B cell (primary cell): ENCODE measurements around the gene ATF1. TPM values are rescaled to one million over a fixed set of nuclear protein-coding genes. Genes with fewer than 3 reads are reported as not detected.
"Not testable (repeated sequence)": the region's sequence is repeated elsewhere in the genome, so short reads cannot be mapped to it uniquely, and the experiment has no call there.

Experiments used
- ATAC-seq: fragments of 200-7000 bp; cut with Tn5 transposase; one replicate; pipeline ENCODE4 v1.10.0; 2021; ENCODE audit warnings: low read depth, mild to moderate bottlenecking, moderate number of reproducible peaks, moderate library complexity
- CTCF ChIA-PET: fragments of 350-600 bp; sonication (Branson Sonifier 250); formaldehyde crosslinking; loops from one replicate; lab custom pipeline; 2021; ENCODE audit warnings: antibody characterized with exemption, inconsistent platforms; lab: Charles Lee
- POLR2A ChIA-PET: fragments of 350-600 bp; sonication (Branson Sonifier 250); formaldehyde crosslinking; loops from one replicate; lab custom pipeline; 2021; ENCODE audit warnings: antibody characterized with exemption; lab: Charles Lee
- DNase-seq: peaks from one replicate; pipeline ENCODE4 v3.0.0; 2013
- H2AFZ ChIP-seq: 2 replicates; pipeline ENCODE4 v1.6.1; 2012; ENCODE audit warnings: mild to moderate bottlenecking, low read depth, low read length; ENCODE audit not compliant: insufficient read depth, poor library complexity, severe bottlenecking
- H3K27ac ChIP-seq, 2 donors: 1 replicate in 1 of 2; 2 replicates in 1 of 2; pipeline ENCODE4 v1.5.1; 2012 to 2013; ENCODE audit warnings: low read length in 2 of 2, mild to moderate bottlenecking in 2 of 2, moderate library complexity in 1 of 2
- H3K27me3 ChIP-seq, 4 experiments: fragments of 200-600 bp in 1 of 4; sonication (generic) in 1 of 4; replicated peaks in 1 of 4; 1 replicate in 2 of 4; 2 replicates in 2 of 4; pipeline versions ENCODE4 v1.6.1 to v1.7.0; 2013 to 2016; ENCODE audit warnings: low read length in 3 of 4, mild to moderate bottlenecking in 2 of 4, mixed read lengths in 1 of 4, moderate library complexity in 1 of 4; ENCODE audit not compliant: insufficient read depth in 4 of 4, control insufficient read depth in 3 of 4; ENCODE audit errors: control extremely low read depth in 1 of 4
- H3K36me3 ChIP-seq, 2 experiments: replicated peaks in 1 of 2; 1 replicate in 1 of 2; 2 replicates in 1 of 2; pipeline versions ENCODE4 v1.6.1 to v1.7.1; 2013; ENCODE audit warnings: low read length in 1 of 2; ENCODE audit not compliant: insufficient read depth in 2 of 2, control insufficient read depth in 1 of 2; ENCODE audit errors: control extremely low read depth in 1 of 2, extremely low read depth in 1 of 2
- H3K4me1 ChIP-seq, 2 donors: fragments of 200-600 bp in 1 of 2; sonication (generic) in 1 of 2; 1 replicate in 1 of 2; 2 replicates in 1 of 2; pipeline versions ENCODE4 v1.5.1 to v1.6.1; 2013 to 2017; ENCODE audit warnings: low read length in 2 of 2; ENCODE audit not compliant: control insufficient read depth in 2 of 2, insufficient read depth in 2 of 2
- H3K4me2 ChIP-seq: replicated peaks from 2 replicates; pipeline ENCODE3; 2012; ENCODE audit warnings: mild to moderate bottlenecking, low read depth, low read length; ENCODE audit not compliant: poor library complexity, severe bottlenecking
- H3K4me3 ChIP-seq, 5 experiments: fragments of 200-600 bp in 1 of 5; sonication (generic) in 1 of 5; 1 replicate in 3 of 5; 2 replicates in 2 of 5; pipeline versions ENCODE4 v1.5.1 to v1.7.0; 2011 to 2016; ENCODE audit warnings: low read length in 4 of 5, mild to moderate bottlenecking in 4 of 5, low read depth in 2 of 5, control low read depth in 1 of 5, moderate library complexity in 1 of 5; ENCODE audit not compliant: insufficient read depth in 1 of 5; ENCODE audit errors: control extremely low read depth in 1 of 5, extremely low read depth in 1 of 5
- H3K79me2 ChIP-seq: fragments of 200-600 bp; sonication (generic); one replicate; pipeline ENCODE4 v1.6.0; 2016; ENCODE audit warnings: low read length; ENCODE audit not compliant: control insufficient read depth, insufficient read depth
- H3K9ac ChIP-seq: fragments of 200-600 bp; sonication (generic); 2 replicates; pipeline ENCODE4 v1.6.1; 2017; ENCODE audit warnings: mild to moderate bottlenecking, low read length, moderate library complexity
- H3K9me3 ChIP-seq, 3 donors: one replicate each; pipeline versions ENCODE4 v1.6.1 to v1.7.1; 2013; ENCODE audit warnings: low read length in 2 of 3; ENCODE audit not compliant: control insufficient read depth in 2 of 3, insufficient read depth in 1 of 3; ENCODE audit errors: control extremely low read depth in 1 of 3
- H4K20me1 ChIP-seq: 2 replicates; pipeline ENCODE4 v1.6.0; 2012; ENCODE audit warnings: mild to moderate bottlenecking, low read length; ENCODE audit not compliant: insufficient read depth, control insufficient read depth, poor library complexity, severe bottlenecking
- H3K27ac Mint-ChIP-seq: one replicate; pipeline ENCODE4 v1.8.0; 2021; ENCODE audit warnings: mixed read lengths
- H3K27me3 Mint-ChIP-seq: one replicate; pipeline ENCODE4 v1.8.0; 2021; ENCODE audit warnings: mixed read lengths
- H3K4me1 Mint-ChIP-seq: one replicate; pipeline ENCODE4 v1.8.0; 2021; ENCODE audit warnings: mixed read lengths
- H3K4me3 Mint-ChIP-seq: one replicate; pipeline ENCODE4 v1.8.0; 2021; ENCODE audit warnings: mixed read lengths
- H3K9me3 Mint-ChIP-seq: one replicate; pipeline ENCODE4 v1.8.0; 2022; ENCODE audit warnings: mixed read lengths; ENCODE audit not compliant: insufficient read depth
- CTCF ChIP-seq: fragments of 200-600 bp; IDR thresholded peaks from one replicate; pipeline ENCODE4 v1.8.0; 2022; ENCODE audit warnings: antibody characterized with exemption, mild to moderate bottlenecking
- EZH2 ChIP-seq: IDR thresholded peaks from 2 replicates; pipeline ENCODE4 v1.6.1; 2012; ENCODE audit warnings: borderline replicate concordance, low read depth, mild to moderate bottlenecking, moderate library complexity, low read length; ENCODE audit not compliant: insufficient read depth, poor library complexity, severe bottlenecking
- WGBS: methylation state at CpG from one replicate; pipeline ENCODE4 v1.1.5; 2013; ENCODE audit warnings: missing lambda C conversion rate; ENCODE audit not compliant: insufficient coverage; 5-methylcytosine and 5-hydroxymethylcytosine counted together
- intact Hi-C: fragments of 100-400 bp; cut with micrococcal nuclease; formaldehyde crosslinking; loops from one replicate; pipeline ENCODE4 v1.10.0; 2022
- polyA plus RNA-seq: library from polyadenylated mRNA; depleted of rRNA; stranded (reverse); fragments of >200 nt; gene quantifications from 2 replicates; pipeline ENCODE4 v1.2.3, GENCODE V29; 2012
- total RNA-seq, 2 donors: library from RNA; stranded (reverse); fragments of 120-200 nt in 1 of 2; gene quantifications; 1 replicate in 1 of 2; 2 replicates in 1 of 2; pipeline versions ENCODE4 v1.2.3 to v1.2.4, GENCODE V29; 2013 to 2022

The ATF1 gene
- total and polyA plus RNA-seq, 2 donors (not counting 1 experiment from before 2014, with no cell fraction given): 17.2 to 39.5 TPM

GRCh38 chr12:50845021-50845647, 81.2 kb downstream of the ATF1 start:
- Histone ChIP-seq H3K27ac (no peak overlapping the region), H4K20me1 (no peaks in the 10 kb centered on the region), H3K36me3 (no peaks in the 10 kb centered on the region), H3K4me2 (no peak overlapping the region), H3K9ac (no peak overlapping the region), H3K27me3 (peaks cover 0 to 4% (median 0%) of the 10 kb centered on the region in 4 experiments), H3K4me3 (no peak overlapping the region), H3K9me3 (peaks cover 0 to 9% (median 1%) of the 10 kb centered on the region in 3 donors), H3K4me1 (peaks cover 0 to 3% of the 10 kb centered on the region in 2 donors), H3K79me2 (no peaks in the 10 kb centered on the region), H2AFZ (no peak overlapping the region)
- Mint-ChIP-seq H3K4me3 (no peak overlapping the region), H3K4me1 (no peaks in the 10 kb centered on the region), H3K9me3 (peaks cover 5% of the 10 kb centered on the region), H3K27ac (no peak overlapping the region), H3K27me3 (peaks cover 7% of the 10 kb centered on the region)
- intact Hi-C loops: no loop called here
- TF ChIP-seq CTCF (no peak), EZH2 (no peak)
- DNase-seq (no peak), ATAC-seq (no peak)
- ChIA-PET CTCF (interaction anchor here (0.9 to 1.1 kb wide), 2 partner anchors 20 to 140 kb away, joined by 4 read pairs; no protein-coding TSS in a partner anchor), POLR2A (no interaction called here)

GRCh38 chr12:50848963-50849362, 85.1 kb downstream of the ATF1 start:
- peaks cover 7% of the 10 kb centered on the region for H3K27me3 Mint-ChIP-seq
- CTCF ChIA-PET: interaction anchor here (1.1 kb wide), 1 partner anchor 22 kb away, joined by 4 read pairs; no protein-coding TSS in a partner anchor
- Histone ChIP-seq H3K4me1 (no peaks in the 10 kb centered on the region), H3K4me3 (no peak overlapping the region), H4K20me1 (no peaks in the 10 kb centered on the region), H3K9me3 (peaks cover 0 to 4% (median 1%) of the 10 kb centered on the region in 3 donors), H2AFZ (no peak overlapping the region), H3K4me2 (no peak overlapping the region), H3K27me3 (peaks cover 0 to 7% (median 3%) of the 10 kb centered on the region in 4 experiments), H3K36me3 (no peaks in the 10 kb centered on the region), H3K9ac (no peak overlapping the region), H3K79me2 (no peaks in the 10 kb centered on the region), H3K27ac (no peak overlapping the region)
- intact Hi-C loops: no loop called here
- DNase-seq (no peak), ATAC-seq (no peak)
- WGBS: no CpG with 5 or more reads among the region's 2 CpGs
- H3K4me3 Mint-ChIP-seq: no peak overlapping the region
- no peak overlapping the region for H3K27ac Mint-ChIP-seq
- POLR2A ChIA-PET: no interaction called here
- no peak for TF ChIP-seq EZH2
- TF ChIP-seq CTCF: no peak
- H3K4me1 Mint-ChIP-seq: no peaks in the 10 kb centered on the region
- no peaks in the 10 kb centered on the region for H3K9me3 Mint-ChIP-seq

- H3K4me1 ChIP-seq, H3K27ac ChIP-seq, H3K9me3 Mint-ChIP-seq, CTCF ChIA-PET, H4K20me1 ChIP-seq, H3K27me3 Mint-ChIP-seq, H3K9ac ChIP-seq, H3K9me3 ChIP-seq, H3K27me3 ChIP-seq, H3K4me1 Mint-ChIP-seq, ATAC-seq, H2AFZ ChIP-seq, H3K79me2 ChIP-seq, H3K4me2 ChIP-seq, DNase-seq, H3K4me3 Mint-ChIP-seq, intact Hi-C loops, POLR2A ChIA-PET, H3K4me3 ChIP-seq, H3K36me3 ChIP-seq, H3K27ac Mint-ChIP-seq: not testable (repeated sequence)
- no CpG with 5 or more reads among the region's 1 CpG for WGBS
These were observed 91.3 kb downstream of the ATF1 start for GRCh38 chr12:50855218-50855617.
